H1 (cell line): ENCODE measurements around the gene ABHD2. TPM values are rescaled to one million over a fixed set of nuclear protein-coding genes. Genes with fewer than 3 reads are reported as not detected.

Experiments
- CTCF ChIA-PET: fragments of 300-600 bp; sonication (Branson Sonifier 250); formaldehyde crosslinking; loops from one replicate; lab custom pipeline; 2021; ENCODE audit not compliant: partially characterized antibody; lab: Charles Lee
- POLR2A ChIA-PET: fragments of 300-600 bp; sonication (Branson Sonifier 250); formaldehyde crosslinking; loops from one replicate; lab custom pipeline; 2021; ENCODE audit warnings: inconsistent platforms; ENCODE audit not compliant: partially characterized antibody; lab: Charles Lee
- DNase-seq, 2 experiments: peaks; one replicate each; pipeline versions ENCODE4 v3.0.0 to v3.0.0-alpha.2; 2010 to 2022; ENCODE audit warnings: low spot score in 2 of 2, low read depth in 1 of 2, mixed read lengths in 1 of 2
- FAIRE-seq: peaks from 2 replicates; lab custom pipeline; 2011; peaks lifted over from hg19 to GRCh38; lab: Jason Lieb, UNC
- H2AFZ ChIP-seq: 2 replicates; pipeline ENCODE4 v1.8.1; 2012; ENCODE audit warnings: low read length, inconsistent platforms
- H2AK5ac ChIP-seq: 2 replicates; pipeline ENCODE4 v1.6.1; 2013; ENCODE audit warnings: low read depth, low read length
- H2BK120ac ChIP-seq: replicated peaks from 2 replicates; pipeline ENCODE3; 2013; ENCODE audit warnings: low read depth, low read length, inconsistent platforms
- H2BK12ac ChIP-seq: 2 replicates; pipeline ENCODE4 v1.6.1; 2013; ENCODE audit warnings: low read depth, low read length
- H2BK15ac ChIP-seq: 2 replicates; pipeline ENCODE4 v1.6.1; 2013; ENCODE audit warnings: low read length
- H2BK20ac ChIP-seq: 2 replicates; pipeline ENCODE4 v1.6.1; 2013; ENCODE audit warnings: low read length
- H2BK5ac ChIP-seq: 2 replicates; pipeline ENCODE4 v1.6.1; 2013; ENCODE audit warnings: low read depth, low read length
- H3K14ac ChIP-seq: 2 replicates; pipeline ENCODE4 v1.6.1; 2013; ENCODE audit warnings: inconsistent platforms; ENCODE audit not compliant: insufficient read length
- H3K18ac ChIP-seq: 2 replicates; pipeline ENCODE4 v1.6.1; 2013; ENCODE audit warnings: low read length; ENCODE audit errors: extremely low read depth
- H3K23ac ChIP-seq: 2 replicates; pipeline ENCODE4 v1.6.1; 2013; ENCODE audit warnings: inconsistent platforms; ENCODE audit not compliant: insufficient read length
- H3K23me2 ChIP-seq: 2 replicates; pipeline ENCODE4 v1.6.1; 2013; ENCODE audit warnings: low read depth, low read length
- H3K27ac ChIP-seq: 2 replicates; pipeline ENCODE4 v1.6.1; 2011; ENCODE audit warnings: low read depth, low read length, inconsistent platforms
- H3K27me3 ChIP-seq, 4 experiments: replicated peaks in 1 of 4; 1 replicate in 1 of 4; 2 replicates in 3 of 4; pipeline versions ENCODE4 v1.6.1 to v1.8.1; 2011 to 2013; ENCODE audit warnings: low read length in 3 of 4, mild to moderate bottlenecking in 3 of 4, inconsistent platforms in 2 of 4, mixed read lengths in 2 of 4, moderate library complexity in 1 of 4; ENCODE audit not compliant: control insufficient read depth in 3 of 4, insufficient read depth in 3 of 4; ENCODE audit errors: extremely low read depth in 1 of 4
- H3K36me3 ChIP-seq, 4 experiments: 2 replicates each; pipeline versions ENCODE4 v1.6.1 to v1.8.1; 2011 to 2013; ENCODE audit warnings: mild to moderate bottlenecking in 4 of 4, low read length in 3 of 4, moderate library complexity in 2 of 4, control low read depth in 1 of 4, inconsistent platforms in 1 of 4; ENCODE audit not compliant: insufficient read depth in 4 of 4, control insufficient read depth in 2 of 4
- H3K4ac ChIP-seq: replicated peaks from 2 replicates; pipeline ENCODE3; 2013; ENCODE audit warnings: low read length, low read depth, mixed read lengths, inconsistent platforms; ENCODE audit not compliant: insufficient read length
- H3K4me1 ChIP-seq, 4 experiments: replicated peaks in 1 of 4; 1 replicate in 1 of 4; 2 replicates in 3 of 4; pipeline versions ENCODE4 v1.6.1 to v1.8.1; 2011 to 2013; ENCODE audit warnings: low read length in 3 of 4, inconsistent platforms in 2 of 4, mixed read lengths in 1 of 4; ENCODE audit not compliant: insufficient read depth in 4 of 4, control insufficient read depth in 3 of 4
- H3K4me2 ChIP-seq, 2 experiments: 2 replicates each; pipeline versions ENCODE4 v1.6.1 to v1.8.1; 2011 to 2013; ENCODE audit warnings: low read depth in 2 of 2, low read length in 2 of 2, control low read depth in 1 of 2, inconsistent platforms in 1 of 2, mild to moderate bottlenecking in 1 of 2; ENCODE audit not compliant: insufficient read depth in 1 of 2
- H3K4me3 ChIP-seq, 4 experiments: fragments of 200-600, 300-600 bp in 1 of 4; sonication (generic), shearing (Covaris generic), sonication (Bioruptor Twin) in 1 of 4; 2 replicates each; pipeline versions ENCODE4 v1.5.1 to v1.8.1; 2011 to 2016; ENCODE audit warnings: low read length in 4 of 4, low read depth in 3 of 4, control low read depth in 2 of 4, inconsistent platforms in 2 of 4, mild to moderate bottlenecking in 2 of 4, mixed read lengths in 1 of 4, moderate library complexity in 1 of 4; ENCODE audit not compliant: insufficient read depth in 2 of 4; ENCODE audit errors: extremely low read depth in 1 of 4
- H3K56ac ChIP-seq: replicated peaks from 2 replicates; pipeline ENCODE3; 2013; ENCODE audit warnings: low read depth, mild to moderate bottlenecking, mixed read lengths, low read length, inconsistent platforms; ENCODE audit not compliant: insufficient read length
- H3K79me1 ChIP-seq: 2 replicates; pipeline ENCODE4 v1.6.1; 2013; ENCODE audit warnings: low read depth, low read length, control low read depth
- H3K79me2 ChIP-seq, 2 experiments: 2 replicates each; pipeline versions ENCODE4 v1.6.1 to v1.8.1; 2012 to 2013; ENCODE audit warnings: low read length in 2 of 2, mild to moderate bottlenecking in 2 of 2, inconsistent platforms in 1 of 2; ENCODE audit not compliant: insufficient read depth in 2 of 2, control insufficient read depth in 1 of 2
- H3K9ac ChIP-seq, 4 experiments: replicated peaks in 1 of 4; 1 replicate in 1 of 4; 2 replicates in 3 of 4; pipeline versions ENCODE4 v1.6.1 to v1.8.1; 2011 to 2013; ENCODE audit warnings: low read depth in 3 of 4, low read length in 3 of 4, control low read depth in 2 of 4, mild to moderate bottlenecking in 2 of 4, moderate library complexity in 2 of 4, inconsistent platforms in 1 of 4; ENCODE audit errors: extremely low read depth in 1 of 4
- H3K9me3 ChIP-seq, 2 experiments: 2 replicates each; pipeline versions ENCODE4 v1.6.1 to v1.8.1; 2012 to 2013; ENCODE audit warnings: mild to moderate bottlenecking in 2 of 2, moderate library complexity in 2 of 2, control low read depth in 1 of 2, inconsistent platforms in 1 of 2, low read depth in 1 of 2, low read length in 1 of 2, mixed read lengths in 1 of 2; ENCODE audit not compliant: insufficient read depth in 2 of 2
- H4K20me1 ChIP-seq, 2 experiments: replicated peaks in 1 of 2; 2 replicates each; pipeline versions ENCODE3 to v1.8.1; 2011 to 2013; ENCODE audit warnings: inconsistent platforms in 2 of 2, low read length in 2 of 2, mild to moderate bottlenecking in 1 of 2; ENCODE audit not compliant: insufficient read depth in 2 of 2, control insufficient read depth in 1 of 2
- H4K5ac ChIP-seq: 2 replicates; pipeline ENCODE4 v1.6.1; 2013; ENCODE audit warnings: low read length, low read depth, mixed read lengths, inconsistent platforms; ENCODE audit not compliant: insufficient read length
- H4K8ac ChIP-seq: 2 replicates; pipeline ENCODE4 v1.8.0; 2013; ENCODE audit warnings: mild to moderate bottlenecking, moderate library complexity, low read length, inconsistent platforms; ENCODE audit not compliant: insufficient read depth; ENCODE audit errors: extremely low read depth
- H4K91ac ChIP-seq: replicated peaks from 2 replicates; pipeline ENCODE3; 2013; ENCODE audit warnings: low read length, mixed read lengths, inconsistent platforms; ENCODE audit not compliant: insufficient read length
- BACH1 ChIP-seq: IDR thresholded peaks from 2 replicates; pipeline ENCODE4 v1.6.1; 2012; ENCODE audit warnings: low read length, improper control_type of control experiment
- BCL11A ChIP-seq, 2 experiments: IDR thresholded peaks; one replicate each; pipeline ENCODE4 v1.6.1; 2011; ENCODE audit warnings: low read depth in 2 of 2, low read length in 2 of 2, mild to moderate bottlenecking in 2 of 2
- CEBPB ChIP-seq: IDR thresholded peaks from 2 replicates; pipeline ENCODE4 v1.6.1; 2012; ENCODE audit warnings: low read depth, low read length
- CREB1 ChIP-seq: IDR thresholded peaks from 2 replicates; pipeline ENCODE4 v1.6.1; 2012; ENCODE audit warnings: inconsistent platforms
- CTBP2 ChIP-seq: IDR thresholded peaks from 2 replicates; pipeline ENCODE4 v1.7.0; 2011; ENCODE audit warnings: borderline replicate concordance, mild to moderate bottlenecking, moderate library complexity, mixed read lengths, low read length; ENCODE audit not compliant: insufficient read depth, insufficient read length
- GTF2F1 ChIP-seq: IDR thresholded peaks from 2 replicates; pipeline ENCODE4 v1.6.1; 2012; ENCODE audit warnings: low read depth, low read length, improper control_type of control experiment, borderline replicate concordance
- KDM5A ChIP-seq: fragments of 200-600 bp; IDR thresholded peaks from 2 replicates; pipeline ENCODE4 v1.7.1; 2012; ENCODE audit warnings: mild to moderate bottlenecking, low read length, inconsistent platforms, mixed read lengths
- POLR2AphosphoS5 ChIP-seq: IDR thresholded peaks from 2 replicates; pipeline ENCODE4 v1.6.1; 2011; ENCODE audit warnings: low read depth, low read length
- RNF2 ChIP-seq: fragments of 200-900, 300-1000 bp; sonication (generic); IDR thresholded peaks from 2 replicates; pipeline ENCODE4 v1.7.1; 2016; ENCODE audit warnings: borderline replicate concordance, low read depth, mild to moderate bottlenecking, antibody characterized with exemption, low read length; ENCODE audit not compliant: poor library complexity, severe bottlenecking; ENCODE audit errors: missing control alignments
- SIRT6 ChIP-seq: IDR thresholded peaks from one replicate; pipeline ENCODE4 v1.7.1; 2012; ENCODE audit warnings: low read length, inconsistent platforms
- YY1 ChIP-seq: IDR thresholded peaks from 2 replicates; pipeline ENCODE4 v1.6.1; 2011; ENCODE audit warnings: low read depth, mild to moderate bottlenecking, low read length
- WGBS, 2 experiments: shearing (Covaris generic) in 1 of 2; methylation state at CpG; one replicate each; pipeline versions ENCODE4 v1.1.6 to v1.1.7; 2013 to 2015; ENCODE audit warnings: low lambda C conversion rate in 2 of 2, mixed read lengths in 2 of 2, inconsistent platforms in 1 of 2, low coverage in 1 of 2, missing lambda C conversion rate in 1 of 2; ENCODE audit not compliant: insufficient replicate concordance in 2 of 2, insufficient coverage in 1 of 2, insufficient read length in 1 of 2; ENCODE audit errors: extremely low coverage in 1 of 2, missing lambda C conversion rate in 1 of 2; 5-methylcytosine and 5-hydroxymethylcytosine counted together
- polyA plus RNA-seq, 7 experiments: library from polyadenylated mRNA; depleted of rRNA in 3 of 7; stranded (reverse) in 5 of 7; unstranded in 2 of 7; fragments of >200 nt in 5 of 7; fragments of 200-250 nt in 2 of 7; gene quantifications; 1 replicate in 5 of 7; 2 replicates in 1 of 7; 4 replicates in 1 of 7; pipeline versions ENCODE4 v1.2.1 to v1.2.3, GENCODE V29; 2011 to 2013; ENCODE audit warnings: missing spikeins in 2 of 7, mixed read lengths in 2 of 7
- total RNA-seq: library from RNA; stranded (reverse); fragmentation: NEBNext Ultra II Directional; extraction: Animal tissue kit (Norgen Biotek cat#: 25700); gene quantifications from 2 replicates; pipeline ENCODE4 v1.2.1, GENCODE V29; 2021

ABHD2 gene
- total and polyA plus RNA-seq, 2 of the 8 experiments (the other 6 are each of a cell fraction or from before 2014, with no cell fraction given), result 9.1 to 23.7 TPM

DNA sequence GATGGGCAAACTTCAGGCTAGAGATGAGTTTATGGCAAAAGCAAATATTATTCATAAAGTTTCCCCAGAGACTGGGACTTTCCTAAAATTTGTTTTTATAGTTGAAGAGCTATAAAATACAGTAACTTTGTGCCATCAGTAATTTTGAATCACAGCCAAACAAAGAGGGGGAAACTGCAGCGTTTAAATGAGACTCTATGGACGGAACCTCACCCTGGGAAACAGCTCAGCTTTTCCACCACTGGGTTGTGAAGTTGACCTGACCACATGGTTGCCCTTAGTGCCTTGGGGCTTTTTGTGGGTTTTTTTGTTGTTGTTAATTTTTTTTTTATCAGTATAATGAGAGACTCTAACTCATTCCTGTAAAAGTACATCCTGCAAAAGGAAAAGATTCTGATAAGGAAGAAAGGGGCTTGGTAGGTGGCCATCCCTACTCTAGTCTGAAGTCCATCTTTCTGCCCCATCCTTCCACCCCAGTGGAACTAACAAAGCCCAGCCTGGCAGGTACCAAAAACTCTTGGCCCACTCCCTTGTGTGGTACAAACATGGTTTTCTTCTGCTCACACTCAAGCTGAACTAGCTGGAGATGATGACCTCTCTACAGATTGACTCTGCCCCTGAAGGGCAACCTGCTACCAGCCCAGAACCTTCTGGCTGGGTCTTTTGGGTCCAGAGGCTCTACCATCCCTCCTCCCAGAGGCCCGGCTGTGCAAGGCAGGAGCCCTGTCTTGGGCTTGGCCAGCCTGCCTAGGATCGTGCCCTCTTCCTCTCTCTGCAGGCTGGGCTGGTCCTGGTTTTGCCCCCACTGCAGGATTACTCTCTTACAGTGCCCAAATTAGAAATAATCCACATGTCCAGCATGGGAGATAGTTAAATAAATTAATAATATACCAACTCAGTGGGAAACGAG, 92.0 kb downstream of the ABHD2 start:
- H3K4me1 ChIP-seq, result no peaks in the 10 kb centered on the region; a peak in 1 of 7 replicates
- 82% methylated on average over 5 of the region's 5 CpGs; no CpG with 5 or more reads in 1 of the 2 experiments for WGBS, 2 experiments
- H2BK12ac ChIP-seq, result no peak overlapping the region
- ChIA-PET POLR2A (interaction anchor here (0.5 to 0.6 kb wide), 2 partner anchors 280 to 743 kb away, joined by 3 read pairs; no protein-coding TSS in a partner anchor), CTCF (interaction anchor here (0.7 to 10.5 kb wide), 14 partner anchors 9 to 1861 kb away, joined by 3 to 198 read pairs (median 5); partner anchors contain the start of gene ABHD2)
- no peak overlapping the region for H3K4ac ChIP-seq
- no peak overlapping the region for H3K4me3 ChIP-seq
- H3K23me2 ChIP-seq, result no peaks in the 10 kb centered on the region; the same call in 1 of the 2 replicates
- H3K56ac ChIP-seq, result no peak overlapping the region
- H3K36me3 ChIP-seq, result peaks cover 0 to 3% (median 0%) of the 10 kb centered on the region in 4 experiments; a peak in 1 of 8 replicates
- no peak overlapping the region for H3K23ac ChIP-seq
- H2AFZ ChIP-seq, result no peak overlapping the region
- H3K18ac ChIP-seq, result no peak overlapping the region
- H4K91ac ChIP-seq, result no peak overlapping the region
- H2AK5ac ChIP-seq, result no peak overlapping the region
- no peak overlapping the region for H2BK20ac ChIP-seq
- no peak overlapping the region for H2BK15ac ChIP-seq
- H3K27me3 ChIP-seq, result no peaks in the 10 kb centered on the region
- DNase-seq (no peak), FAIRE-seq (no peak)
- H3K4me2 ChIP-seq, result no peak overlapping the region
- H3K14ac ChIP-seq, result no peak overlapping the region
- H4K8ac ChIP-seq, result no peak overlapping the region
- H3K79me2 ChIP-seq, result no peaks in the 10 kb centered on the region
- H3K27ac ChIP-seq, result no peak overlapping the region
- H2BK5ac ChIP-seq, result no peak overlapping the region
- no peaks in the 10 kb centered on the region for H3K9me3 ChIP-seq
- H4K5ac ChIP-seq, result no peak overlapping the region
- H2BK120ac ChIP-seq, result no peak overlapping the region
- H4K20me1 ChIP-seq, result no peaks in the 10 kb centered on the region
- H3K9ac ChIP-seq, result no peak overlapping the region
- no peaks in the 10 kb centered on the region; the same call in 1 of the 2 replicates for H3K79me1 ChIP-seq
- TF ChIP-seq CTBP2, result no peak
- TF ChIP-seq POLR2AphosphoS5, result no peak
- TF ChIP-seq BCL11A (IDR thresholded peaks at IDR 0.05; ENCODE audit: low read depth in 2 of 2, low read length in 2 of 2), result no peak
- no peak for TF ChIP-seq GTF2F1
- TF ChIP-seq BACH1, result no peak
- TF ChIP-seq RNF2, result no peak
- TF ChIP-seq CREB1, result no peak
- TF ChIP-seq KDM5A, result no peak
- TF ChIP-seq SIRT6, result no peak
- TF ChIP-seq YY1, result no peak
- TF ChIP-seq CEBPB, result no peak
